H1 (cell line): ENCODE results near the gene AP3S1.

Experiments
- EZH2 ChIP-seq: fragments of 200-600 bp; sonication (generic); IDR thresholded peaks from 2 replicates; pipeline ENCODE4 v1.7.1; 2012; ENCODE audit warnings: low read depth, mild to moderate bottlenecking, moderate library complexity, low read length, inconsistent platforms; ENCODE audit not compliant: severe bottlenecking
- PHF8 ChIP-seq: fragments of 200-600 bp; sonication (generic); conservative IDR thresholded peaks from 2 replicates; pipeline ENCODE4 v1.7.1; 2012; ENCODE audit warnings: low read depth, mild to moderate bottlenecking, inconsistent platforms, low read length, moderate library complexity
- POLR2A ChIP-seq, 2 experiments: IDR thresholded peaks; 1 replicate in 1 of 2; 2 replicates in 1 of 2; pipeline ENCODE4 v1.6.1; 2011; ENCODE audit warnings: low read depth in 2 of 2, low read length in 2 of 2, mild to moderate bottlenecking in 2 of 2; ENCODE audit errors: control extremely low read depth in 1 of 2
- SIN3A ChIP-seq, 2 experiments: IDR thresholded peaks in 1 of 2; conservative IDR thresholded peaks in 1 of 2; 2 replicates each; pipeline ENCODE4 v1.6.1; 2011 to 2012; ENCODE audit warnings: low read length in 2 of 2, improper control_type of control experiment in 1 of 2, low read depth in 1 of 2, mild to moderate bottlenecking in 1 of 2
- TAF1 ChIP-seq: IDR thresholded peaks from 2 replicates; pipeline ENCODE4 v1.6.1; 2011; ENCODE audit warnings: mild to moderate bottlenecking, low read depth, low read length
- TF ChIP-seq, protein P1 (sequence below): IDR thresholded peaks from 2 replicates; pipeline ENCODE4 v1.6.1; 2012; ENCODE audit warnings: inconsistent platforms
- TF ChIP-seq, protein P2 (sequence below), 3 experiments: IDR thresholded peaks; 1 replicate in 2 of 3; 2 replicates in 1 of 3; pipeline versions ENCODE4 v1.5.1 to v1.6.1; 2011; ENCODE audit warnings: low read length in 3 of 3, mild to moderate bottlenecking in 3 of 3, inconsistent platforms in 2 of 3, low read depth in 1 of 3, moderate library complexity in 1 of 3; ENCODE audit not compliant: insufficient read depth in 1 of 3; ENCODE audit errors: control extremely low read depth in 1 of 3

DNA sequence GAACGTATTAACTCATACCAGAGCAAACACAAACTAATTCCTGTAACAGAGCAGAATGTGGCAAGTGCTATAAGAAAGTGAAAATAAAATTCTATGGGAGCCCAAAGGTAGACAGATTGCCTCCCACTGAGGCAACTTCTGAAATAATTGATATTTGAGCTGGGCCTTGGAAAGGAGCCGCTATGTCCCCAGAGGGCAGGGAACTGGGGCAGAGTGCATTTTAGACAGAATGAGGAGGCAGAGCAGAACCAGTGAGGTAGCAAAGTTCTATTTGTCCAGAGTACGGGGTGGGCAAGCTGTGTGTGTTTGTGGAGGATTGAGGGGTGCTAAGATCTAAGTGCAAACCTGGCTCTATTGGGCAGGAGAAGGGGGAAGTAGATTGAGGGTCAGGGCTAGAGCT, 45.1 kb upstream of the AP3S1 start:
- TF ChIP-seq SIN3A (conservative IDR thresholded peaks at IDR 0.05 in 1 of 2, IDR thresholded peaks at IDR 0.05 in 1 of 2; ENCODE audit: low read depth in 1 of 2, low read length in 2 of 2), result no peak
- TF ChIP-seq, protein P1, sequence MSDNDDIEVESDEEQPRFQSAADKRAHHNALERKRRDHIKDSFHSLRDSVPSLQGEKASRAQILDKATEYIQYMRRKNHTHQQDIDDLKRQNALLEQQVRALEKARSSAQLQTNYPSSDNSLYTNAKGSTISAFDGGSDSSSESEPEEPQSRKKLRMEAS, result no peak
- TF ChIP-seq EZH2, result no peak
- TF ChIP-seq POLR2A (IDR thresholded peaks at IDR 0.05; ENCODE audit: control extremely low read depth in 1 of 2, low read depth in 2 of 2, low read length in 2 of 2), result no peak
- TF ChIP-seq, protein P2, sequence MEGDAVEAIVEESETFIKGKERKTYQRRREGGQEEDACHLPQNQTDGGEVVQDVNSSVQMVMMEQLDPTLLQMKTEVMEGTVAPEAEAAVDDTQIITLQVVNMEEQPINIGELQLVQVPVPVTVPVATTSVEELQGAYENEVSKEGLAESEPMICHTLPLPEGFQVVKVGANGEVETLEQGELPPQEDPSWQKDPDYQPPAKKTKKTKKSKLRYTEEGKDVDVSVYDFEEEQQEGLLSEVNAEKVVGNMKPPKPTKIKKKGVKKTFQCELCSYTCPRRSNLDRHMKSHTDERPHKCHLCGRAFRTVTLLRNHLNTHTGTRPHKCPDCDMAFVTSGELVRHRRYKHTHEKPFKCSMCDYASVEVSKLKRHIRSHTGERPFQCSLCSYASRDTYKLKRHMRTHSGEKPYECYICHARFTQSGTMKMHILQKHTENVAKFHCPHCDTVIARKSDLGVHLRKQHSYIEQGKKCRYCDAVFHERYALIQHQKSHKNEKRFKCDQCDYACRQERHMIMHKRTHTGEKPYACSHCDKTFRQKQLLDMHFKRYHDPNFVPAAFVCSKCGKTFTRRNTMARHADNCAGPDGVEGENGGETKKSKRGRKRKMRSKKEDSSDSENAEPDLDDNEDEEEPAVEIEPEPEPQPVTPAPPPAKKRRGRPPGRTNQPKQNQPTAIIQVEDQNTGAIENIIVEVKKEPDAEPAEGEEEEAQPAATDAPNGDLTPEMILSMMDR (IDR thresholded peaks at IDR 0.05; ENCODE audit: control extremely low read depth in 1 of 3, insufficient read depth in 1 of 3, low read depth in 1 of 3, low read length in 3 of 3), result no peak
- TF ChIP-seq PHF8, result no peak
- TF ChIP-seq TAF1, result no peak
